CD14-positive monocyte (primary cell): ENCODE measurements around the gene DUSP16. TPM values are rescaled to one million over a fixed set of nuclear protein-coding genes. Genes with fewer than 3 reads are reported as not detected.

Experiments used
- DNase-seq, 3 donors: peaks; one replicate each; pipeline ENCODE4 v3.0.0-alpha.2; 2011 to 2022
- H2AFZ ChIP-seq: 2 replicates; pipeline ENCODE4 v1.6.0; 2012; ENCODE audit warnings: mild to moderate bottlenecking, low read depth, low read length, inconsistent platforms; ENCODE audit not compliant: insufficient read depth, poor library complexity, severe bottlenecking
- H3K27ac ChIP-seq, 2 donors: 1 replicate in 1 of 2; 2 replicates in 1 of 2; pipeline ENCODE4 v1.5.1; 2012 to 2013; ENCODE audit warnings: low read length in 2 of 2, control low read depth in 1 of 2, inconsistent platforms in 1 of 2, low read depth in 1 of 2, mild to moderate bottlenecking in 1 of 2
- H3K27me3 ChIP-seq, 2 donors: one replicate each; pipeline versions ENCODE4 v1.6.0 to v1.6.1; 2011 to 2013; ENCODE audit warnings: low read length in 2 of 2; ENCODE audit not compliant: control insufficient read depth in 2 of 2, insufficient read depth in 2 of 2
- H3K36me3 ChIP-seq, 2 donors: replicated peaks in 1 of 2; 1 replicate in 1 of 2; 2 replicates in 1 of 2; pipeline versions ENCODE4 v1.5.1 to v1.6.1; 2012 to 2013; ENCODE audit warnings: low read length in 2 of 2, control low read depth in 1 of 2, inconsistent platforms in 1 of 2, mild to moderate bottlenecking in 1 of 2; ENCODE audit not compliant: insufficient read depth in 2 of 2, control insufficient read depth in 1 of 2
- H3K4me1 ChIP-seq, 2 donors: 1 replicate in 1 of 2; 2 replicates in 1 of 2; pipeline versions ENCODE4 v1.5.1 to v1.6.1; 2012 to 2013; ENCODE audit warnings: low read length in 2 of 2, control low read depth in 1 of 2, inconsistent platforms in 1 of 2, mild to moderate bottlenecking in 1 of 2, moderate library complexity in 1 of 2; ENCODE audit not compliant: insufficient read depth in 2 of 2, control insufficient read depth in 1 of 2
- H3K4me2 ChIP-seq: replicated peaks from 2 replicates; pipeline ENCODE3; 2012; ENCODE audit warnings: low read length, moderate library complexity, mild to moderate bottlenecking; ENCODE audit not compliant: poor library complexity, severe bottlenecking; ENCODE audit errors: extremely low read depth
- H3K4me3 ChIP-seq, 3 experiments: fragments of 200-600 bp in 1 of 3; sonication (generic) in 1 of 3; replicated peaks in 1 of 3; 1 replicate in 2 of 3; 2 replicates in 1 of 3; pipeline ENCODE4 v1.5.1; 2011 to 2013; ENCODE audit warnings: low read length in 3 of 3, mild to moderate bottlenecking in 3 of 3, control low read depth in 2 of 3, low read depth in 2 of 3, inconsistent platforms in 1 of 3, moderate library complexity in 1 of 3
- H3K79me2 ChIP-seq: 2 replicates; pipeline ENCODE4 v1.6.0; 2012; ENCODE audit warnings: mild to moderate bottlenecking, control low read depth, inconsistent platforms, low read length, moderate library complexity; ENCODE audit not compliant: insufficient read depth
- H3K9ac ChIP-seq: 2 replicates; pipeline ENCODE4 v1.6.0; 2017; ENCODE audit warnings: low read length, mild to moderate bottlenecking; ENCODE audit not compliant: insufficient read depth, poor library complexity, severe bottlenecking
- H3K9me3 ChIP-seq, 2 donors: replicated peaks in 1 of 2; 1 replicate in 1 of 2; 2 replicates in 1 of 2; pipeline versions ENCODE4 v1.5.1 to v1.6.1; 2012 to 2013; ENCODE audit warnings: low read length in 2 of 2, control low read depth in 1 of 2; ENCODE audit not compliant: control insufficient read depth in 1 of 2, insufficient read depth in 1 of 2
- H4K20me1 ChIP-seq: 2 replicates; pipeline ENCODE4 v1.6.0; 2012; ENCODE audit warnings: mild to moderate bottlenecking, low read length, control low read depth, moderate library complexity; ENCODE audit not compliant: insufficient read depth
- H3K27ac Mint-ChIP-seq, 7 donors: one replicate each; pipeline ENCODE4 v1.8.0; 2020; ENCODE audit warnings: mild to moderate bottlenecking in 7 of 7, mixed read lengths in 7 of 7, moderate library complexity in 6 of 7, inconsistent platforms in 2 of 7
- H3K27me3 Mint-ChIP-seq, 3 donors: one replicate each; pipeline ENCODE4 v1.8.0; 2021 to 2022; ENCODE audit warnings: low read depth in 3 of 3, mild to moderate bottlenecking in 3 of 3, mixed read lengths in 3 of 3, moderate library complexity in 3 of 3, inconsistent platforms in 1 of 3
- H3K36me3 Mint-ChIP-seq, 2 donors: one replicate each; pipeline ENCODE4 v1.8.0; 2020; ENCODE audit warnings: mixed read lengths in 2 of 2, inconsistent platforms in 1 of 2, mild to moderate bottlenecking in 1 of 2
- H3K4me1 Mint-ChIP-seq: one replicate; pipeline ENCODE4 v1.8.0; 2020; ENCODE audit warnings: mild to moderate bottlenecking, mixed read lengths
- H3K4me3 Mint-ChIP-seq, 2 donors: one replicate each; pipeline ENCODE4 v1.8.0; 2020; ENCODE audit warnings: mild to moderate bottlenecking in 2 of 2, mixed read lengths in 2 of 2, moderate library complexity in 1 of 2
- H3K9me3 Mint-ChIP-seq, 7 donors: one replicate each; pipeline ENCODE4 v1.8.0; 2020 to 2022; ENCODE audit warnings: mixed read lengths in 7 of 7, mild to moderate bottlenecking in 6 of 7, moderate library complexity in 6 of 7, inconsistent platforms in 2 of 7
- CTCF ChIP-seq: fragments of 200-600 bp; IDR thresholded peaks from one replicate; pipeline ENCODE4 v1.8.0; 2022; ENCODE audit warnings: antibody characterized with exemption, mild to moderate bottlenecking
- WGBS: methylation state at CpG from one replicate; pipeline ENCODE4 v1.1.5; 2013; ENCODE audit warnings: missing lambda C conversion rate; ENCODE audit not compliant: insufficient coverage; 5-methylcytosine and 5-hydroxymethylcytosine counted together
- intact Hi-C, 2 donors: fragments of 100-400 bp; cut with micrococcal nuclease; formaldehyde crosslinking; loops; one replicate each; pipeline versions ENCODE4 v1.15.0 to v1.15.1; 2023
- polyA plus RNA-seq, 3 donors: library from polyadenylated mRNA; depleted of rRNA in 1 of 3; unstranded in 2 of 3; stranded (reverse) in 1 of 3; fragments of 300-500 nt in 2 of 3; fragments of >200 nt in 1 of 3; fragmentation: Illumina TruSeq in 2 of 3; gene quantifications; 1 replicate in 2 of 3; 2 replicates in 1 of 3; pipeline ENCODE4 v1.2.3, GENCODE V29; 2012 to 2021

DUSP16 gene
- polyA plus RNA-seq, 3 donors: 0.04 to 0.46 (median 0.27) TPM

GRCh38 chr12:12488823-12489550 lies 73.7 kb downstream of the DUSP16 start:
- H3K4me3 ChIP-seq: no peak overlapping the region
- H3K27me3 Mint-ChIP-seq: no peaks in the 10 kb centered on the region
- H3K4me1 Mint-ChIP-seq: no peaks in the 10 kb centered on the region
- TF ChIP-seq CTCF: no peak
- no peak overlapping the region for H3K27ac Mint-ChIP-seq
- H3K36me3 ChIP-seq: no peaks in the 10 kb centered on the region
- no peak for DNase-seq
- H3K4me3 Mint-ChIP-seq: no peak overlapping the region
- H3K4me2 ChIP-seq: no peak overlapping the region
- no peaks in the 10 kb centered on the region for H3K4me1 ChIP-seq
- intact Hi-C loops: no loop called here
- no peaks in the 10 kb centered on the region for H4K20me1 ChIP-seq
- H3K27me3 ChIP-seq: no peaks in the 10 kb centered on the region
- H3K79me2 ChIP-seq: no peaks in the 10 kb centered on the region
- no peak overlapping the region for H3K9ac ChIP-seq
- H3K36me3 Mint-ChIP-seq: peaks cover 0 to 3% of the 10 kb centered on the region in 2 donors
- no peaks in the 10 kb centered on the region for H3K9me3 Mint-ChIP-seq
- H2AFZ ChIP-seq: no peak overlapping the region
- WGBS: no CpG with 5 or more reads among the region's 8 CpGs
- H3K9me3 ChIP-seq: no peaks in the 10 kb centered on the region
- no peak overlapping the region for H3K27ac ChIP-seq

DNA sequence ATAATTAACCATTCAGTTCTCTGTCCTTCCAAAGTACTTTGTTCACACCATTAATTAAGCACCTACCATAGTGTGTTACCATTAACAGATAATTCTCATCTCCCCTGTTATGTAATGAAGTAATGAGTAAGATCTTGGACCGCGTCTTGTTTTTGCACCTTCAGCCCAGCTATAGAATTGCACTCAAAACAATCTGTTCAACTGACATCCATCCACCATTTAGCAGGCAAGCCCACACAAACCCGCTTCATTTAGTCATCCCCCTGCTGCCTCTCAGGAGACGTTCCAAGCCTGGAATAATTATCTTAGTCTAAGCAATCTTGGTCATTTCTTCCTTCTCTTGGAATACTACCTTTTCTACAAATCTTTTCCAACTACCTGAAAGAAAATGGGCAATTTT lies 74.4 kb downstream of the DUSP16 start:
- TF ChIP-seq CTCF: no peak
- Histone ChIP-seq H3K4me2 (no peak overlapping the region), H3K27me3 (no peaks in the 10 kb centered on the region), H3K4me1 (no peaks in the 10 kb centered on the region), H2AFZ (no peak overlapping the region), H3K27ac (no peak overlapping the region), H4K20me1 (no peaks in the 10 kb centered on the region), H3K9me3 (no peaks in the 10 kb centered on the region), H3K79me2 (no peaks in the 10 kb centered on the region), H3K9ac (no peak overlapping the region), H3K36me3 (no peaks in the 10 kb centered on the region), H3K4me3 (no peak overlapping the region)
- Mint-ChIP-seq H3K9me3 (no peaks in the 10 kb centered on the region), H3K36me3 (peaks cover 0 to 3% of the 10 kb centered on the region in 2 donors), H3K27me3 (no peaks in the 10 kb centered on the region), H3K4me3 (no peak overlapping the region), H3K27ac (no peak overlapping the region), H3K4me1 (no peaks in the 10 kb centered on the region)
- WGBS: 90% methylated on average over 2 of the region's 4 CpGs
- intact Hi-C loops: no loop called here
- no peak for DNase-seq
